ENCODE results near the gene ST3GAL5.

Gene ST3GAL5

DNA sequence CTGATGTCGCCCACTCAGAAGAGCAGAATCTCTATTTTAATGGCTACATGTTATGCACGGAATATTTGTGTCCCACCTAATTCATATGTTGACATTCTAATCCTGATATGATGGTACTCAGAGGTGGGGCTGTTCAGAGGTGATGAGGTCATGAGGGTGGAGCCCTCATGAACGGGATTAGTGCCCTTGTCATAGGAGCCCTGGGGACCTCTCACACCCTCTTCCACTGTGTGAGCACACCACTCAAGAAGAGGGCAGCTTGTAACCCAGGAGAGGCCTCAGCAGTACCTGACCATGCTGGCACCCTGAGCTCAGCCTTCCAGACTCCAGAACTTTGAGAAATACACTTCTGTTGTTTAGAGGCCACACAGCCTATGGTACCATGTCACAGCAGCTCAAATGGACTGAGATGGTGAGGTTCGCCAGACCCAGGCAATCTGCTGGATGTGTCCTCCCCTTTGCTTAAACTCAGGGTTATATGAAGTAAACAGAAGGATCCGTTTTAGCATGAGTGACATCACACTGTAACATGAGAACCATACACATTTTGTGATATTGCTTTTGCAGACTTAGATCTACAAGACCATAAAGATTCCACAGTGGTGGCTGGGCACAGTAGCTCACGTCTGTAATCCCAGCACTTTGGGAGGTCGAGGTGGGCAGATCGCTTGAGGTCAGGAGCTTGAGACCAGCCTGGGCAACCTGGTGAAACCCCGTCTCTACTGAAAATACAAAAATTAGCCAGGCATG is 86.3 kb downstream of the ST3GAL5 start:
- DNase-seq: no peak

DNA sequence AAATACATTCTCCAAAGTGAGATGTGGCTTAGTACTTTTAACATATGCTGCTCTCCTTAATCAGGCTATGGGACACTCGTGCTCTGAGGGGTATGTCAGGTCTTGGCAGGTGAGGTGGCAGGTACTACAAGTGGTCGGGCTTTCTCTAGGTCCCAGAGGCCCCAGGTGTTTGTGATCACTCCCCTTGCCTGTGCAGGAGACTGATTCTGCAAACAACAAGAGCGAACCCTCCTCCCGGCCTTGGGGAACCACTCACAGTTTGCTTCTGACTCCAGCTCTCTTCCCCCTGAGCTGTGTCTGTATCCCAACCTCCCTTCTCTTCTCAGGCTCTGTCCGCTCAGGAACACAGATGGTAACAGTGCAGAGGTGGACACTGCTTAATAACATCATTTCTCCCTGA is 86.9 kb downstream of the ST3GAL5 start:
- no peak for DNase-seq

DNA sequence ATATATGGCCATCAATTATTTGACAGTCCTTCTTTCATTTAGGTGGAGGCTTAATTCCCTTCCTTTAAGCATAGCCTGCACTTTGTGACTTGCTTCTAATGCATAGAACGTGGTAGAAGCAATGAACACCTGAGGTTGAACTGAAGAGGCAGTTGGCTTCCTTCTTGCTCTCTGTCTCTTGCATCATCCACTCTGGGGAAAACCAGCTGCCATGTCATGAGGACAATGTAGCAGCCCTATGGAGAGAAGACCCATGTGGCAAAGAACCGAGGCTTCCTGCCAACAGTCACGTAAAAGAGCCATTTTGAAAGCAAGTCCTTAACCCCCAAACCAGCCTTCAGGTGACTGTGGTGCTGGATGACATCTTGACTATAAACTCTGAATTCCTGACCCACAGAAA is 88.2 kb downstream of the ST3GAL5 start:
- no peak for DNase-seq

DNA sequence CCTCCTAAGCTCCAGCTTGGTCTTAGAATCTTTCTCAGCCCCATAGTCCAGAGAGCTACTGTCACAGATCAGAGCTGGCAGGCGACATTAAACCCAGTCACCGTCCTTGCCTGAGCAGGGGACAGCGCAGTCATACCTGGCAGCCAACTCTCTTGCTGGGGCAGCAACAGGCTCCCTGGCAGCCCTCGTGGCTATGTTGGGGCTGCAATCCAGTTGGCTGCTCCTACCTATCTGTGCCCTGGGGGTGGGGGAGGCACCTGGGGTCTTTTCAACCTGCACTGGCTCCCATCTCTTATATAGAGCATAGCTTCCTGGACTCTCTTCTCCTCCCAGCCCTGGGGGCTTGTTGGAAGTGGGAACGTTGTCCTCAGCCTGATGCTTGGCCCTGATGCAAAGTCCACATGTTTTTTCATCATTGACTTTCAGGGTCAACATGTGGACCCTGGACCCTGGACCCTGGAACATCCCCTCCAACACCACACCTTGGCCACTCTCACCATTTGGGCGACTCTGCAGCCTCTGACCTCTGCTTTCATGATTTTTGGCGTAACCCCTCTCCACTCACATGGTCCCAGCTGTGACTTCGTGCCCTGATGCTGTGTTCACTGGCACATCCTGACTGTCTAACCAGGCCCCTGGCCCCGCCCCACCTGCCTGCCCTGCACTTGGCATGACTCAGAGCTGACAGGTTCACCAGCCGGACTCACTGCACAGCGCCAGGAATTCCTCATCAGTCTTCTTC is 89.4 kb downstream of the ST3GAL5 start:
- no peak for DNase-seq

DNA sequence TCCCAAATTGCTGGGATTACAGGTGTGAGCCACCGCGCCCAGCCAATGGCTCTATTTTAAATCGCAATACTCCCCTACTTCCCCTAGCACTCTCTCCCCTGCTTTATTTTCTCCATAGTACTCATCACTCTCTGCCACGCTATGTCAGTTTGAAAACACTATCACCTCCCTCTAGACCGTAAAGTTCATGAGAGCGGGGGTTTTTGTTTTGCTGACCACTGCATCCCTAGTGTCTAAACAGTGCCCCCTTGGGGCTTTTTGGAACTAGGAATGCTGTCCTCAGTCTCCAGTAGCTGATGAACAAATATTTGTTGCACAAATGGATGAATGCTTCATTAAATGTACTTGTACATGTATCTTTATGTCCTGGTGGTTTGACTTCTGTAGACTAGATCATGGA is 90.9 kb downstream of the ST3GAL5 start:
- DNase-seq: no peak

DNA sequence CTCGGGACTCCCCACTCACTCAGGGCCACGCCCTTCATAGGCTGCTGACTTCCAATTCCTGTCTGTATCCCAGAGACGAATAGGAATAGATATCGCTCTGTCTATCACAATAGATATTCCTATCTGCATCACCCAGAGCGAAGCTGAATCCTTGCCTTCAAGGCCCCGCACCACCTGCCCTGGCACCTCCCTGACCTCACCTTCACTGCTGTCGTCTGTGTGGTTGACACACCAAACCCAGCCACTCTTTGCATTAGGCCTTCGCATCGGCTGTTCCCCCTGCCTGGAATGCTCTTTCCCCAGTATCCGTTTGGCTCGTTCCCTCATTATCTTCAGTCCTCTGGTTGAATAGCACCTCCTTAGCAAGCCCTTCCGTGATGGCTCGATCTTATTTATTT is 91.5 kb downstream of the ST3GAL5 start:
- no peak for DNase-seq

DNA sequence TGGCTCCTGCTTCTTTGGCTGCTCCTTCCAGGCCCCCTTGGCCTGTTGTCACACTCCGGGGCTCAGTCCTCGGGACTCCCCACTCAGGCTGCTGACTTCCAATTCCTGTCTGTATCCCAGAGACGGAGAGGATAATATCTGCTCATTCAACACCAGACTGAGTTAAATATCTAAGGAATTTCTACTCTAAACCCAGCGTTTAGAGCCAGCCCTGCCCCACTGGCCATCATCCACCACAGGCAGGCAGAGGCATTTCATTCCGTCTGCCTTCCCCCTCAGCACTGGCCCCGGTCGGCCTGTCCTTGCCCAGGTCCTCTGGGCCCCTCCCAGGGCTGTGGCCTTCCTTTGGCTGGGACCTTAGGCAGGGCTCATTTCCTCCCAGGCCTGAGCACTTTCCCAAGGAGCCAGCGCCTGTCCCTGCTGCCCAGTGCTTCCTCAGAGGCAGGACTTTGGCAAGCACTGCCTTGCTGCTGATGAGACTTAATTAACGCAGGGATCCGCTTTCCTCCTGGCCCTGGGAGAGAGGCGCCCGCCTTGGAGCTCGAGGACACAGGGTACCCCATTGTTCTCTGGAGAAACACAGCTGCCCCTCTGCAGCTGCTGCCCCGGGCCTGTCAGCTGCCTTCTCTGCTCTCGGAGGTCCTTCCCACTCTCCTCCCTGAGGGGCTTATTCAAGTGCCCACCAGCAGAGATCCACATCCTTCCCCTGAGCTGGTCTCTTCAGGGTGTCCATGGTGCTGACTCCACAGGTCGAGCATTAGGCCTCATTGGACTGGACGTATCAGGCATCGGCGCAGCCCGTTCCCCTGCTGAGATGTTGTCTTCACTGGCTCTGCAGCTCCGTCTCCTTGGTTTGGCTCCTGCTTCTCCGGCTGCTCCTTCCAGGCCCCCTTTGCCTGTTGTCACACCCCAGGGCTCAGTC is 92.2 kb downstream of the ST3GAL5 start:
- DNase-seq: no peak

DNA sequence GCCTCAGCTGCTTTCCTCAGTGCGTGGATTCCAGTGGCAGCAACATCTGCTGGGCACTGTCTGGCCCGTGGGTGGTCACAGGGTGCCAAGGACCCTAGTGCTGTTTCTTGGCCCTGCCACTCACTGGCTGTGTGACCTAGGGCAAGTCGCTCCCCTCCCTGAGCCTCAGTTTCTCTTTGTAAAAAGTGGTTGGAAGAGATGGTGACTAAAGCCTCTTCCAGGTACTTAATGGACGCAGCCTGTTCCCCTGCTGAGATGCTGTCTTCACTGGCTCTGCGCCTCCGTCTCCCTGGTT is 92.8 kb downstream of the ST3GAL5 start:
- no peak for DNase-seq

DNA sequence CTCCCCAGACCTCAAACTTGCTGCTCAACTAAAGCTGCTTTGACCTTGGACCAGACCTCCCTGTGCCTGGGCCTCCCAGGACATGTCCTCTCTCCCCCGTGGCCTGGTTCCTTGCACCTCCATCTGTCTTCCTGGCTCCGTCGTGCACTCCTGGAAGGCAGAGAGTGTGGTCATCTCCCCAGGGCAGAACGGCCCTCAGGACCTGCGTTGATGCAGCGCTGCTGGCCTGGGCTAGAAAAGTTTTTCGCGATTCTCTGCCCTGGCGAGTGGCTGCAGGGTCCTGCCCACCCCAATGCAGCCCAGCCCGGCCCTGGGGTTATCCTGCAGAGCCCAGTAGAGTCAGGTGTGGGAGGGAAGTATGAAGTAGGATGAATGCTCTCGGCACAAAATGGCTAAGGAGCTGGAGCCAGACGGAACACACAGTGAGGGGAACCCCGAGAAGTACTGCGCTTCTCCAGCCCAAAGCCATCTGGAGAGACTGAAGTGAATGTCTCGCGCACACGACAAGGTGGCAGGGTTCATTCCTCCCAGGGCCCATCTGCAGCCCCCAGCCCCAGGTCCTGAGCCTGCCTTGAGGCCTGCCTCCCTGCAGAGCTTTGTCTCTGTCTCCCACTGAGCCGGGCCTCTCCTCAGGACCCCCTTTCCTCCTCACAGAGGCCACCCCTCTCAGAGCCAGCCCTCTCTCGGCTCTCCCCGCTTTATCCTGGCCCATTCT is 93.3 kb downstream of the ST3GAL5 start:
- no peak for DNase-seq

DNA sequence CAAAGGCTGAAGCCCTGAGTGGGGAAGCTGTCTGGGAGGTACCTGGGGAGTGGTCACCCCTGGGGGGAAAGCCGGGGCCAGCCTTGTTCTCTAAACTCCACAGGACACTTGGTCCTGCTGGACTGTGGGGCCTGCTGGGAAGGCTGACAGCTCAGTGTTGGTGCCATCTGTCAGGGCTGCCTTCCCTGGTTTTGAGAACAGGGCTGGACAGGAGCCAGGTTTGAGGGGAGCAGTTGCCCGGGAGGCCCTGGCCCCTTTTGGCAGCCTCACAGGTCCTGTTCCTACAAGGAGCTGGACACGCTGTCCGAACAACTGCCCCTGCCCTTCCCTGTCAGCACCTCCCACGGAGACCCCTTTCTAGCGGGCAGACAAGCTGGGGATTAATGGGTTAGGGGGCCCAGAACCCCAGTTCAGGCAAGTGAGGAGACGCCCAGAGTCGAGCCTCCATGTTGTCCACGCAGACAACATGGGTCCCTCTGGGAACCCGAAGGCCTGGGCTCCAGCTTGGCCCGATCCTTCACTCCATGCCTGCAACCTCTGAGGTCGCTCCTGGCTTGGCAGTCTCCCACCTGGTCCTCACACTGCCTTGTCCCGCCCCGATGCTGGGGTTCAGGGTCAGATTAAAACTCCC is 94.2 kb downstream of the ST3GAL5 start:
- DNase-seq: no peak

DNA sequence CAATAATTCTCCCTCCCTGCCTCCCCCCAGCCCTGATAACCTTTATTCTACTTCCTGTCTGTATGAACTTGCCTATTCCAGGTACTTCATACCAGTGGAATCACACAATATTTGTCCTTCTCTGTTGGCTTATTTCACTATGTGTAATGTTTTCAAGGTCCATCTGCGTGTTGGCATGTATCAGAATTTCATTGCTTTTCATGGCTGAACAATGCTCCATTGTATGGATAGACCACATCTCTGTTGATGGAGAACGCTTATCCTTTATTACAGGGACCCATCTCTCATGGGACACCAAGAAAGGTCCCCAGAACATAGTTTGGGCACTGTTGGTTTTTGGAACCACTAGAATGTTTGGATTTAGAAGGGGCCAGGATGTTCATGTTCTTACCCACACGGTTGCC is 94.8 kb downstream of the ST3GAL5 start:
- no peak for DNase-seq

DNA sequence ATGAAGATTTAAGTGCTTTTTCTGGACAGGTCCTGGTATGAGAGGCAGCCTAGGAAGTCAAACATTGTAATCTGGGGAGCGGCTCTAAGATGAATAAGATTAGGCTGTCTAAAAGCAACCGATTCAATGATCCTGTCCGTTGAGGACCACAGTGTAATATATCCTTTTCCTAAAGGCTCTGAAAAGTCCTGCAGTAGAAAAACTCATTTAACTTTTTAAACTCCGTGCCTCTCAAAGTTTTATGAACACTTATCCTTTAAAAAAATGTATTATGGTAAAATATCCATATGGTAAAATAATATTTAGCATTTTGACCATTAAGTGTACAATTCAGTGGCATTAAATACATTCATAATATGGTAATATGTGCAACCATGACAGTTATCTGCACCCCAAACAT is 95.2 kb downstream of the ST3GAL5 start:
- DNase-seq: no peak

DNA sequence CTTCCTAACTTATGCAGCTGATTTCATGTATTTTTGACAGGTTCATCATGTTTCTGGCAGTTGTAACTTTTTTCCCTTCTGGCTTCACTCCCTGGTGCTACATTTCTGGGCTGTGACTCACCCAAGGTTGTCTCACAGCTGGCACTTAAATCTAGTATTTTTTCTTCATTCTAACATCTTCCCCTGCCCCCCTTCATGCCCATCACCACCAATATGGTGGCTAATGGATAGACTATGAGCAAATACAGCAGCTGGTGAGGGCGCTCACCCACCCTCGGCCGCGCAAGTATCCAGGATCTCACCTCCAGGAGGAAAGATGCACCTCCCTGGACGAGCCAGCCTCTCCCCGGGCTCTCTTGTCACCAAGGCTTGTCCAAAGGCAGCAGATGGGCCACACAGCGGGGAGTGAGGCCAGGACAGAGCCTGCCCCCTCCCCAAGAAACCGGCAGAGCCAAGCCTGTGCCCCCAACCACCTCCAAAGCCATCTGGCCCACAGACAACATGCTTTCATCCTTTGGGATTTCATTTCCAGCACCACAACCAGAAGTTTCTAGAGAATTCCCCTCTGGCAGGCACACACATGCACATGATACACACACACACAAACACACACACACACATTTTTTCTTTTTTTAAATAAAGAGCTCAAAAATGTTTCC is 95.9 kb downstream of the ST3GAL5 start:
- DNase-seq: no peak

DNA sequence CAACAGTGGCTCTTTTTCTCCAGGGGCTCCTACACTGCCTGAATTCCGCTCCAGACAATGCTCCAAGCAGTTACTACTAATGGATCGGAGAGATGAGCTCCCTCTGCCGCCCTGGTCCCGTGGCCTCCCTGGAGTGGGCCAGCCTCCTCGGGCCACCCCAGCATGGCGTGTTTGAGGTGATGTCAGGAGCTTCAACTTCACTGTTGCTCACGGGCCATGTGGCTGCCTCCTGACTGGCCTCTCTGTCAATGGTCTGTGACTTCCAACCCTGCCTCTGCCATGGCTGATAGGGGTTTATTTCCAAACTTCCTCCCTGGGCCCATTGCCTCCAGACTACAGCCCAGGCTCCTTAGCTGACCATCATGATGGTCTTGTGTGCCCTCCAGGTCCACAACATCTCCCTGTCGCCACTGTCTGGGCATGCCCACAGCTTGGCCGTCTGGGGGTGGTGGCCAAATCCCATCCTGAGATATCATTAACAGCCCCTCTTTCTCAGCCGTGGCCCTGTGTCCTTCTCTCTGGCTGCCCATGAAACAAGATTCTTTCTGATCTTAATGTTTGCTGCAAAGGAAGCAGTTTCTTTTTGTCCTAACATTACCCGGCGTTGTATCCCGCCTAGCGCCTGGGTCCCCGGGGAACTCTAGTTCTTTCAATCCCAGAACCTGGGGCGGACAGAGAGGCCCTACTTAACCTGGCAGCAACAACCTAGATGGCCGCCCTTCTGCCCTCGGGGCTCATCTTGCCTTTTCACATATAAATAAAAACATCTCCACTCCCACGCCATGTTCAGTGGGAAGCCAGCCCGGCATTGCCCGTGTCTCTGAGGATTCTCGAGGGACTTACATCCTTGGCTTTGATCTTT is 96.9 kb downstream of the ST3GAL5 start:
- DNase-seq: no peak

DNA sequence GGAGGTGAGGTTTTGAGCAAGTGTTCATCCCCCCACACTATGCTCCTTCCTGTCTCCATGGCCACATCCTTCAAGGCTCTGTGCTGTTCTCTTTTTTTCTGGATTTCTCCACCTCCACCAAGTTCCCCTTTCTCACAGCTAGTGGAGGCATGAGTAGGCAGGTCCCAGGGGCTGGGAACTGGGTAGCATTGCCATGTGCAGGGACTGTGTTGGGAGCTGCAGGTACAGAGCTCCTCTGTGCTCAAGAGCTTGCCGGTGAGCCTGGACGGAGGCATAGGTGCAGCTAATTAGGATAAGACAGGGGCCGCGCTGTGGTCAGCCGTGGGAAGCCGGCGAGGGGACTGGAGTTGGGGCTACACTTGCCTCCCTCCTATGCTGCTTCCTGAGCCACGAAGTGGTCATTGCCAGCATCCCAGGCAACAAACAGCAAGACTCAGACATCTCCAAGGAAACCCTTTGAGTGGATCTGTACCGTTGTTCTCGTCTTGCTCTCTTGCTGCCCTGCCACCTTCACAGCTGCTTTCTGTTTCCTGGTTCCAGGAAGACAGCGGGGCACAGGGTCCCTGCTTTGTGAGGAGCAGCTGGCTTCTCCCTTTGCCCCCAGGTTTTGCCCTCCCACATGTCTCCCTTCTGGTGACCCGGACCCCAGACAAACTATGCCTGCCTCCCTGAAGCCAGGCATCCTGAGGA is 98.1 kb downstream of the ST3GAL5 start:
- DNase-seq: no peak

DNA sequence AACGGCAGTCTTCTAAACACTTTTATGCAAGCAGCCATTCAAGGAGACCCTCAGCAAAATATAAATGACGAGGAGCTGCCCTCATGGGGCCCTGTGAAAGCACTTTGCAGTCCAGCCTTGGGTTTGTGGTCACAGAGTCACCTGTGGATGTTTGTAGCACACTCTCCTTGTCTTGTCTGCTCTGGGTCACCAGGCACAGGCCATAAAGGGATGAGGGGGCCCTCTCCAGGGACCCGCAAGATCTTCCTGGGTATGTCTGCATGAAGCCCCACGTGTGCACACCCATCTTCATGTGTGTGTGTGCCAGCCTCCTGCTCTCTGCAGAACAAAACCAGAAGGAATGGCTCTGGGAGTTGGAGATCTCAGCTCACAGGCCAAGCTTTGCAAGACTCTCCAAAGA is 98.8 kb downstream of the ST3GAL5 start:
- no peak for DNase-seq

DNA sequence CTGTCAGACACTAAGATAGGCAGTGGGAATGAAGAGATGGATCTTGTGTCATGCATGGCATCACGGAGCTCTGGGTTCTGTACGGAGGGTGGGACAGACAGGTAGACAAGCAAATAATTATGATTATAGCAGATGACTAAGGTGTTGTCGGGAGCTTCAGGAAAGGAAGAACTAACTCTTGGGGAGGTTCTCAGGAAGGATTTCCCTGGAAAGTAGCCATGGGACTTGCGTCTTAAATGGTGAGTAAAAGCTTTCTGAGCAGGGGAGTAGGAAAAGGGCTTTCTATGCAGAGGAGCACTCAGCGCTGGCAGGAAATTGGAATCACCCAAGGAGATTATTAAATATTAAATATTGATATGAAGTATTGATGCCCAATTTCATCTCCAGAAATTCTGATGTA is 99.5 kb downstream of the ST3GAL5 start:
- DNase-seq: no peak

DNA sequence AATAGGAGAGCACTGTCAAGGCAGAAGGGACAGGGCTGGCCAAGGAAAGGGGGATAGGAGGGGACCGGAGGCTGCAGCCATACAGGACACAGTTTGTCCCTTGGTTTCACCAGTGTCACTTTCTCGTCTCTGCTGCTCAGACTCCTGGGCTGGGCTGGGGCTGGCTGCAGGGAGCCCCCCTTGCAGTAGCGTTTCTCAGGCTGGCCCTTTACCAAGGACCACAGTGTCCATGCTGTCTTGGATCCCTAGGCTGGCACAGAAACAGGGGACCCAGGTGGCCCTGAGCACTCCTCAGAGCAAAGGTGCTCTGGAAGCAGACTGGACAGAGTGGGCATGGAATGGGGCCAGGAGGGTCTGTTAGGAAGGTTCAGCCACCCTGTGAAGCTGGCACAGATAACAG is 100.2 kb downstream of the ST3GAL5 start:
- no peak for DNase-seq

DNA sequence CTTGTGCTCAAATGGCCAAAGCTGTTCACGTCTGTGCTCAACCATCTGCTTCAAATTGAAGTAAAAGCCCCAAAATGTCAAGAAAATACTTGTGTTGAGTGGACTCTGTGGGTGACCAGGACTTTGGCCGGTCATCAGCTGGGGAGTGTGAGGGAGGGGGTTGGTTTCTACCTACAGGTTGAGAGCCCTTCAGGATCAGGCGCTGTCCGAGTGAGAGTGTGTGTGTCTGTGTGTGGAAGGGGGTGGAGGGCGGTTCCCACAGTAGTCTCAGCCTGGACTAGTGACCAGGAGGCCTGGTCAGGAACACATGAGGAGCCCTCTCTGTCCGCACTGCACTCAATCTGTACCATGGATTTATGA is 100.8 kb downstream of the ST3GAL5 start:
- DNase-seq: no peak

DNA sequence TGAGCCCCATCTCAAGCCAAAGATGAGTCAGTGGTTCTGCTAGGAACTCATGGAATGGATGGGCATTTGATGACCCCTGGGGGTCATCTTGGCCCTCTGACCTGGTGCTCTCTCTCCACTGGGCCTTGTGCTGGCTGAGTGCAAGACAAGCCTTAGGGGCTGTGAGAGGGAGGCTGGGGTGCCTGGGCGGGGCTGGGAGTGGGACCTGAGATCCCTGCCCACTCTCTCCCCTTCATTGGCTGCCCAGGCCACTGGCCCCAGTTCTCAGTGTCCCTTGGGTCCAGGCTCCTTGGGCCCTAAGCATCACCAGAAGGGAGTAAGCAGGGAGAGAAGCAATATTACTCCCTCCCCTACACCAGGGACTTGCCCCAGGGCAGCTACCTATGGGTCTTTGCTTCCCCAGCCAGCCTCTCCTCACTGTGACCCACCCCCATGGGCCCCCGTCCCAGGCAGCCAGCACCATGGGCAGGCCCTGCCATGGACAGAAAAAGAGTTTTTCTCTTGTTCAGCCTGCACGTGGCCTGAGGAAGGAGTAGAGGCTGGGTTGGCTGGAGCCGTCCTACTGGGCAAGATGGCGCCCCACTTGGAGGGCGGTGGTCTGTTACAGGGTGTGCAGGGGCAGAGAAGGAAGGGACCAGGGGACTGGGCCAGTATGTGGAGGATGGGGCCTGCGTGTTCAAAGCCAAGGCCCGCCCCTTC is 101.4 kb downstream of the ST3GAL5 start:
- DNase-seq: no peak

Measured in NCI-H187 treated with DMSO at 0.1 percent for 48 hours (cell line).